ENCODE results near the gene PKDREJ. TPM values are rescaled to one million over a fixed set of nuclear protein-coding genes. Genes with fewer than 3 reads are reported as not detected.

PKDREJ gene
- polyA plus RNA-seq, 1 donor from 2014 or later: not detected

GRCh38 chr22:46251266-46251665 is 11.9 kb downstream of the PKDREJ start:
- Histone ChIP-seq H3K9me2 (ENCODE audit: insufficient read depth, low read length) (no peaks in the 10 kb centered on the region), H3F3A (ENCODE audit: insufficient read depth, low read length, poor library complexity, severe bottlenecking) (no peaks in the 10 kb centered on the region), H3K79me2 (replicated peaks; ENCODE audit: insufficient read depth, low read length) (no peaks in the 10 kb centered on the region), H3K9ac (ENCODE audit: low read length) (no peak overlapping the region), H3K9me3 (ENCODE audit: low read length) (no peaks in the 10 kb centered on the region), H3K27me3 (ENCODE audit: insufficient read depth, low read depth, low read length) (no peaks in the 10 kb centered on the region), H3K27ac (ENCODE audit: low read length) (no peak overlapping the region), H4K20me1 (ENCODE audit: insufficient read depth) (no peaks in the 10 kb centered on the region), H2AFZ (ENCODE audit: low read depth, low read length) (no peak overlapping the region), H3K36me3 (ENCODE audit: insufficient read depth, low read length) (no peaks in the 10 kb centered on the region), H3K4me3 (ENCODE audit: low read length) (peak overlapping the region; percentile 93), H3K4me2 (ENCODE audit: low read length) (no peak overlapping the region)
- TF ChIP-seq EP300 (conservative IDR thresholded peaks at IDR 0.05; ENCODE audit: poor library complexity, severe bottlenecking) (no peak), REST (IDR thresholded peaks at IDR 0.05; ENCODE audit: borderline replicate concordance) (no peak), TAF1 (IDR thresholded peaks at IDR 0.05; ENCODE audit: low read depth) (no peak), POLR2AphosphoS5 (IDR thresholded peaks at IDR 0.05) (no peak), MXI1 (conservative IDR thresholded peaks at IDR 0.05; ENCODE audit: poor library complexity, severe bottlenecking) (no peak), CTCF (IDR thresholded peaks at IDR 0.05; ENCODE audit: poor library complexity, severe bottlenecking) (no peak), EZH2 (IDR thresholded peaks at IDR 0.05; ENCODE audit: borderline replicate concordance, insufficient read depth, low read length, poor library complexity, severe bottlenecking) (no peak), RAD21 (conservative IDR thresholded peaks at IDR 0.05) (no peak)

- peak overlapping the region; percentile 76 for H3K4me2 ChIP-seq (ENCODE audit: low read length)
- TF ChIP-seq CTCF (IDR thresholded peaks at IDR 0.05; ENCODE audit: poor library complexity, severe bottlenecking) (no peak), TAF1 (IDR thresholded peaks at IDR 0.05; ENCODE audit: low read depth) (no peak), POLR2AphosphoS5 (IDR thresholded peaks at IDR 0.05) (no peak), EP300 (conservative IDR thresholded peaks at IDR 0.05; ENCODE audit: poor library complexity, severe bottlenecking) (no peak), REST (IDR thresholded peaks at IDR 0.05; ENCODE audit: borderline replicate concordance) (no peak), EZH2 (IDR thresholded peaks at IDR 0.05; ENCODE audit: borderline replicate concordance, insufficient read depth, low read length, poor library complexity, severe bottlenecking) (no peak), SMC3 (conservative IDR thresholded peaks at IDR 0.05; ENCODE audit: poor library complexity) (no peak), RAD21 (conservative IDR thresholded peaks at IDR 0.05) (no peak), MXI1 (conservative IDR thresholded peaks at IDR 0.05; ENCODE audit: poor library complexity, severe bottlenecking) (no peak)
- no peaks in the 10 kb centered on the region for H3K36me3 ChIP-seq (ENCODE audit: insufficient read depth, low read length)
- peak overlapping the region; percentile 39 for H3K27ac ChIP-seq (ENCODE audit: low read length)
- H3K9me2 ChIP-seq (ENCODE audit: insufficient read depth, low read length): no peaks in the 10 kb centered on the region
- H3K27me3 ChIP-seq (ENCODE audit: insufficient read depth, low read depth, low read length): no peaks in the 10 kb centered on the region
- H3F3A ChIP-seq (ENCODE audit: insufficient read depth, low read length, poor library complexity, severe bottlenecking): no peaks in the 10 kb centered on the region
- H3K9me3 ChIP-seq (ENCODE audit: low read length): no peaks in the 10 kb centered on the region
- H3K9ac ChIP-seq (ENCODE audit: low read length): peak overlapping the region; percentile 75
- H3K4me3 ChIP-seq (ENCODE audit: low read length): peak overlapping the region; percentile 93
- H4K20me1 ChIP-seq (ENCODE audit: insufficient read depth): no peaks in the 10 kb centered on the region
- H3K79me2 ChIP-seq (replicated peaks; ENCODE audit: insufficient read depth, low read length): no peaks in the 10 kb centered on the region
- peak overlapping the region; percentile 93 for H2AFZ ChIP-seq (ENCODE audit: low read depth, low read length)
These were observed 12.4 kb downstream of the PKDREJ start for GRCh38 chr22:46250783-46251125.
